ENCODE data around the gene SLC1A4.

DNA sequence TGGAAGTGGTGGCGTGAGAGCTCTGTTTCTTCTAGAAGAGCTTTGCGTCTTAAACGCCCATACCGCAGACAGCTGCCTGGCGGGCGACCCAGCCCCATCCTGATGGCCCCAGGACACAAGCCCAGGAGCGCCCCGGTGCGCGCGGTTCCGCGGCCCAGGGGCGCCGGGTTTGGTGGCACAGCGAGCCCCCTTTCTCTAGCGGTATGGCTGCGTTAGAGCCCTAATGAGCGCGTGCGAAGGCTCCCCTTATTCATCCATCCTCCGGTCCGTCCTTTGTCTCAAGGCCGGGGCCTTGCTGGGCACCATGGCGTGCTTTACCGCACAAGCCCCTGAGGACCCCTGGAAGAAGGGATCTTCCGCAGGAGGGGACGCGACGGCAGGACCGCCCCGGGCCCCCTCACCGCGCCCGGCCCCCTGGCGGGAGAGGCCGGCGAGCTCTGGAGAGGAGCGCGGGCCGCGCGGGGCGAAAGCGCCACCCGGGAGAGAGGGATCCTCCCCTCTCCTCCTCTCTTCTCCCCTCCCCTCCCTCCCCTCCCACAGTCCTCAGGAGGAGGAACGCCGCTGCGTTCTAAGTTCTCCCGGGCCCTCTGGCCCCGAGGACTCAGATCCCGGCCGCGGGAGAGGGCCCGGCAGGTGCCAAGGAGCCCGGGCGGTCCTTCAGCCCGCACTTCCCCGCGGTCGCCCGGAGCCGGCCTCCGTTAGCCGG, 626 bp upstream of the SLC1A4 start:
- TF ChIP-seq POLR2A (IDR thresholded peaks at IDR 0.05) (peak; percentile 62), EP300 (IDR thresholded peaks at IDR 0.05; ENCODE audit: low read depth) (no peak), POLR2AphosphoS5 (IDR thresholded peaks at IDR 0.05) (peak; percentile 28 to 76 (median 37))
- TF ChIP-seq, protein P1, sequence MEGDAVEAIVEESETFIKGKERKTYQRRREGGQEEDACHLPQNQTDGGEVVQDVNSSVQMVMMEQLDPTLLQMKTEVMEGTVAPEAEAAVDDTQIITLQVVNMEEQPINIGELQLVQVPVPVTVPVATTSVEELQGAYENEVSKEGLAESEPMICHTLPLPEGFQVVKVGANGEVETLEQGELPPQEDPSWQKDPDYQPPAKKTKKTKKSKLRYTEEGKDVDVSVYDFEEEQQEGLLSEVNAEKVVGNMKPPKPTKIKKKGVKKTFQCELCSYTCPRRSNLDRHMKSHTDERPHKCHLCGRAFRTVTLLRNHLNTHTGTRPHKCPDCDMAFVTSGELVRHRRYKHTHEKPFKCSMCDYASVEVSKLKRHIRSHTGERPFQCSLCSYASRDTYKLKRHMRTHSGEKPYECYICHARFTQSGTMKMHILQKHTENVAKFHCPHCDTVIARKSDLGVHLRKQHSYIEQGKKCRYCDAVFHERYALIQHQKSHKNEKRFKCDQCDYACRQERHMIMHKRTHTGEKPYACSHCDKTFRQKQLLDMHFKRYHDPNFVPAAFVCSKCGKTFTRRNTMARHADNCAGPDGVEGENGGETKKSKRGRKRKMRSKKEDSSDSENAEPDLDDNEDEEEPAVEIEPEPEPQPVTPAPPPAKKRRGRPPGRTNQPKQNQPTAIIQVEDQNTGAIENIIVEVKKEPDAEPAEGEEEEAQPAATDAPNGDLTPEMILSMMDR (IDR thresholded peaks at IDR 0.05) = peak; percentile 42 to 67 (median 55)

All from transverse colon (tissue), 4 donors.